ENCODE measurements around the gene TMEM114.

TMEM114 gene

GRCh38 chr16:8537691-8538342, 52.5 kb downstream of the TMEM114 start:
- no peak for DNase-seq (ENCODE audit: low read depth)
- no peak for TF ChIP-seq CTCF (conservative IDR thresholded peaks at IDR 0.05; ENCODE audit: low read depth, low read length)
- H3K4me3 ChIP-seq (ENCODE audit: low read length): no peak overlapping the region

- TF ChIP-seq CTCF (conservative IDR thresholded peaks at IDR 0.05; ENCODE audit: low read depth, low read length): no peak
- DNase-seq (ENCODE audit: low read depth): no peak
- no peak overlapping the region for H3K4me3 ChIP-seq (ENCODE audit: low read length)
Measured at GRCh38 chr16:8533509-8533908, 56.8 kb downstream of the TMEM114 start.

- H3K4me3 ChIP-seq (ENCODE audit: low read length): no peak overlapping the region
- DNase-seq (ENCODE audit: low read depth): no peak
- no peak for TF ChIP-seq CTCF (conservative IDR thresholded peaks at IDR 0.05; ENCODE audit: low read depth, low read length)
Measured at GRCh38 chr16:8530752-8531384, 59.4 kb downstream of the TMEM114 start.

GRCh38 chr16:8528471-8528870, 61.8 kb downstream of the TMEM114 start:
- no peak overlapping the region for H3K4me3 ChIP-seq (ENCODE audit: low read length)
- DNase-seq (ENCODE audit: low read depth): no peak
- TF ChIP-seq CTCF (conservative IDR thresholded peaks at IDR 0.05; ENCODE audit: low read depth, low read length): no peak

GRCh38 chr16:8523932-8524331, 66.4 kb downstream of the TMEM114 start:
- no peak for TF ChIP-seq CTCF (conservative IDR thresholded peaks at IDR 0.05; ENCODE audit: low read depth, low read length)
- H3K4me3 ChIP-seq (ENCODE audit: low read length): no peak overlapping the region
- DNase-seq (ENCODE audit: low read depth): no peak

GRCh38 chr16:8522757-8523156, 67.6 kb downstream of the TMEM114 start:
- DNase-seq (ENCODE audit: low read depth): no peak
- no peak overlapping the region for H3K4me3 ChIP-seq (ENCODE audit: low read length)
- no peak for TF ChIP-seq CTCF (conservative IDR thresholded peaks at IDR 0.05; ENCODE audit: low read depth, low read length)

GRCh38 chr16:8519643-8520042, 70.7 kb downstream of the TMEM114 start:
- no peak for TF ChIP-seq CTCF (conservative IDR thresholded peaks at IDR 0.05; ENCODE audit: low read depth, low read length)

More at GRCh38 chr16:8519643-8520042, 70.7 kb downstream of the TMEM114 start:
- DNase-seq (ENCODE audit: low read depth): no peak
- no peak overlapping the region for H3K4me3 ChIP-seq (ENCODE audit: low read length)
